ENCODE results near the gene CIZ1. TPM values are rescaled to one million over a fixed set of nuclear protein-coding genes. Genes with fewer than 3 reads are reported as not detected.

The CIZ1 gene
- total RNA-seq, 1 experiment from 2014 or later = 104 TPM

- Histone ChIP-seq H2AFZ (ENCODE audit: low read length) (no peak overlapping the region), H3K18ac (ENCODE audit: insufficient read length, low read depth, low read length) (no peak overlapping the region), H4K8ac (replicated peaks; ENCODE audit: insufficient read length, low read depth, low read length) (no peak overlapping the region), H3K27ac (ENCODE audit: insufficient read length, low read depth, low read length) (no peak overlapping the region), H3K23ac (ENCODE audit: insufficient read length, low read depth, low read length) (no peak overlapping the region), H3K14ac (ENCODE audit: insufficient read depth, low read length) (no peak overlapping the region), H2BK120ac (ENCODE audit: low read depth, low read length, poor library complexity, severe bottlenecking) (no peak overlapping the region), H3K4me2 (ENCODE audit: insufficient read depth, insufficient read length, low read length) (no peak overlapping the region), H4K20me1 (ENCODE audit: control insufficient read depth, insufficient read depth, insufficient read length) (no peaks in the 10 kb centered on the region), H3K9me3 (ENCODE audit: control insufficient read depth, low read depth, low read length) (no peaks in the 10 kb centered on the region), H4K5ac (ENCODE audit: insufficient read length, low read depth, low read length) (no peak overlapping the region), H2BK12ac (ENCODE audit: insufficient read length, low read depth, low read length) (no peak overlapping the region), H2BK20ac (ENCODE audit: low read depth, low read length, poor library complexity, severe bottlenecking) (no peak overlapping the region), H2AK5ac (ENCODE audit: insufficient read length, low read length) (no peak overlapping the region), H3K23me2 (ENCODE audit: insufficient read length, low read depth, low read length, poor library complexity, severe bottlenecking) (peaks cover 8% of the 10 kb centered on the region), H3K4me1 (ENCODE audit: insufficient read depth, low read length) (peaks cover 6% of the 10 kb centered on the region; the same call in 1 of the 2 replicates), H3K79me2 (ENCODE audit: insufficient read depth, low read length) (no peaks in the 10 kb centered on the region), H3K4ac (ENCODE audit: low read depth, low read length) (no peak overlapping the region), H3T11ph (ENCODE audit: low read length) (no peak overlapping the region), H2BK5ac (ENCODE audit: insufficient read length, low read length) (no peak overlapping the region), H2BK15ac (ENCODE audit: low read depth, low read length) (no peak overlapping the region), H3K79me1 (ENCODE audit: insufficient read depth, low read depth, low read length, poor library complexity, severe bottlenecking) (no peaks in the 10 kb centered on the region), H3K9ac (ENCODE audit: extremely low read depth, insufficient read length, low read length) (no peak overlapping the region), H4K91ac (ENCODE audit: insufficient read length, low read depth, low read length) (no peak overlapping the region), H3K56ac (ENCODE audit: insufficient read length, low read depth, low read length) (no peak overlapping the region), H3K27me3 (ENCODE audit: insufficient read depth, low read length) (no peaks in the 10 kb centered on the region)
- no peak for TF ChIP-seq CTCF (conservative IDR thresholded peaks at IDR 0.05)
- DNase-seq = no peak
- peaks cover 4 to 7% (median 5%) of the 10 kb centered on the region in 3 experiments; a peak in 5 of 7 replicates for H3K36me3 Mint-ChIP-seq (ENCODE audit: insufficient read depth in 1 of 3, low read depth in 3 of 3)
- no CpG with 5 or more reads among the region's 15 CpGs for WGBS (ENCODE audit: extremely low coverage, insufficient read length, low lambda C conversion rate)
- peak overlapping the region in 1 of 3 experiments; percentile 10; a peak in 1 of 7 replicates for H3K27ac Mint-ChIP-seq
- H3K9me3 Mint-ChIP-seq = no peaks in the 10 kb centered on the region
- no peak overlapping the region for H3K4me3 Mint-ChIP-seq
- peaks cover 18 to 19% of the 10 kb centered on the region in 2 experiments for H3K4me1 Mint-ChIP-seq
- no peaks in the 10 kb centered on the region; the same call in 1 of the 2 replicates for H3K27me3 Mint-ChIP-seq (ENCODE audit: low read depth)
Observed at GRCh38 chr9:128206916-128207910, 15.8 kb upstream of the CIZ1 start.

All from H9 (cell line).